ENCODE data around the gene MAB21L4. TPM values are rescaled to one million over a fixed set of nuclear protein-coding genes. Genes with fewer than 3 reads are reported as not detected.

Gene MAB21L4
- total RNA-seq, 4 donors from 2014 or later = 0.83 TPM; not detected in 3

GRCh38 chr2:240858871-240859270 is 37.1 kb downstream of the MAB21L4 start:
- intact Hi-C loops (cut with DNase I) = no loop called here

DNA sequence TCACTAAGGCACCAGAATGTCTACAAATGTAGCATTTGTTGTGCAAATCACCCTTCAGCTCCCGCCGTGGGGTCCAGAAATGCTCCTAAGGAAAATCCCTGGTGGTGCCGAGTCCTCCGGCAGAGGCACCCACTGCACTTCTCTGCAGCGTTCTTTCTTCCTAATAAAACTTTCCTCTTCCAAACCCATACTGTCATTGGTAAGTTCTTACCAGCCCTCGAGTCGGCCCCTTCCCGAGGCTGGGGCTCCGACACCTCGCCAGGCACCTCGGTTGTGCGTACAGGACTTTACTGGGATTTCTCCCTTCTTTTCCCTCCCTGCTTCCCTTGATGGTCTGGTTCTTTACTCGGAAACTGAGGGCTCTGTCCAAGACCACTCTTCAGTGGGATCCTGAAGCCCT is 37.6 kb downstream of the MAB21L4 start:
- Histone ChIP-seq H3K36me3 (no peaks in the 10 kb centered on the region), H3K4me3 (no peak overlapping the region), H3K9me3 (no peaks in the 10 kb centered on the region), H3K27me3 (peaks cover 0 to 26% (median 0%) of the 10 kb centered on the region in 4 donors), H3K4me1 (no peaks in the 10 kb centered on the region), H3K27ac (replicated peaks in 1 of 4) (no peak overlapping the region)
- DNase-seq (ENCODE audit: extremely low spot score) = no peak
- intact Hi-C loops (cut with DNase I) = no loop called here
- 89% methylated on average over 13 of the region's 13 CpGs for WGBS
- TF ChIP-seq EP300 (IDR thresholded peaks at IDR 0.05) (no peak), POLR2AphosphoS5 (IDR thresholded peaks at IDR 0.05) (no peak)
- TF ChIP-seq, protein P1, sequence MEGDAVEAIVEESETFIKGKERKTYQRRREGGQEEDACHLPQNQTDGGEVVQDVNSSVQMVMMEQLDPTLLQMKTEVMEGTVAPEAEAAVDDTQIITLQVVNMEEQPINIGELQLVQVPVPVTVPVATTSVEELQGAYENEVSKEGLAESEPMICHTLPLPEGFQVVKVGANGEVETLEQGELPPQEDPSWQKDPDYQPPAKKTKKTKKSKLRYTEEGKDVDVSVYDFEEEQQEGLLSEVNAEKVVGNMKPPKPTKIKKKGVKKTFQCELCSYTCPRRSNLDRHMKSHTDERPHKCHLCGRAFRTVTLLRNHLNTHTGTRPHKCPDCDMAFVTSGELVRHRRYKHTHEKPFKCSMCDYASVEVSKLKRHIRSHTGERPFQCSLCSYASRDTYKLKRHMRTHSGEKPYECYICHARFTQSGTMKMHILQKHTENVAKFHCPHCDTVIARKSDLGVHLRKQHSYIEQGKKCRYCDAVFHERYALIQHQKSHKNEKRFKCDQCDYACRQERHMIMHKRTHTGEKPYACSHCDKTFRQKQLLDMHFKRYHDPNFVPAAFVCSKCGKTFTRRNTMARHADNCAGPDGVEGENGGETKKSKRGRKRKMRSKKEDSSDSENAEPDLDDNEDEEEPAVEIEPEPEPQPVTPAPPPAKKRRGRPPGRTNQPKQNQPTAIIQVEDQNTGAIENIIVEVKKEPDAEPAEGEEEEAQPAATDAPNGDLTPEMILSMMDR (IDR thresholded peaks at IDR 0.05) = no peak

More at GRCh38 chr2:240858871-240859270, 37.1 kb downstream of the MAB21L4 start:
- WGBS = 89% methylated on average over 10 of the region's 10 CpGs
- Histone ChIP-seq H3K27me3 (peaks cover 0 to 26% (median 0%) of the 10 kb centered on the region in 4 donors), H3K36me3 (no peaks in the 10 kb centered on the region), H3K9me3 (no peaks in the 10 kb centered on the region), H3K4me1 (no peaks in the 10 kb centered on the region), H3K27ac (replicated peaks in 1 of 4) (no peak overlapping the region), H3K4me3 (no peak overlapping the region)
- no peak for DNase-seq (ENCODE audit: extremely low spot score)
- TF ChIP-seq EP300 (IDR thresholded peaks at IDR 0.05) (no peak), POLR2A (IDR thresholded peaks at IDR 0.05; ENCODE audit: low read depth) (no peak), POLR2AphosphoS5 (IDR thresholded peaks at IDR 0.05) (no peak)
- TF ChIP-seq, protein P1 (IDR thresholded peaks at IDR 0.05) = no peak

GRCh38 chr2:240857039-240858008 is 38.6 kb downstream of the MAB21L4 start:
- Histone ChIP-seq H3K27ac (replicated peaks in 1 of 4) (no peak overlapping the region), H3K4me3 (no peak overlapping the region), H3K36me3 (no peaks in the 10 kb centered on the region), H3K4me1 (no peaks in the 10 kb centered on the region), H3K9me3 (no peaks in the 10 kb centered on the region), H3K27me3 (peaks cover 0 to 34% (median 0%) of the 10 kb centered on the region in 4 donors)
- TF ChIP-seq POLR2AphosphoS5 (IDR thresholded peaks at IDR 0.05) (no peak), EP300 (IDR thresholded peaks at IDR 0.05) (no peak), POLR2A (IDR thresholded peaks at IDR 0.05; ENCODE audit: low read depth) (no peak)
- TF ChIP-seq, protein P1 (IDR thresholded peaks at IDR 0.05) = no peak
- 75% methylated on average over 20 of the region's 21 CpGs for WGBS
- intact Hi-C loops (cut with DNase I) = no loop called here
- no peak for DNase-seq (ENCODE audit: extremely low spot score)

GRCh38 chr2:240856151-240856980 is 39.6 kb downstream of the MAB21L4 start:
- WGBS = 85% methylated on average over 14 of the region's 21 CpGs
- Histone ChIP-seq H3K36me3 (no peaks in the 10 kb centered on the region), H3K4me1 (no peaks in the 10 kb centered on the region), H3K9me3 (no peaks in the 10 kb centered on the region), H3K4me3 (no peak overlapping the region), H3K27ac (replicated peaks in 1 of 4) (no peak overlapping the region), H3K27me3 (peaks cover 0 to 41% (median 2%) of the 10 kb centered on the region in 4 donors)
- no peak for DNase-seq (ENCODE audit: extremely low spot score)
- intact Hi-C loops (cut with DNase I) = no loop called here
- TF ChIP-seq, protein P1 (IDR thresholded peaks at IDR 0.05) = no peak
- no peak for TF ChIP-seq EP300 (IDR thresholded peaks at IDR 0.05)
- TF ChIP-seq POLR2AphosphoS5 (IDR thresholded peaks at IDR 0.05) = no peak
- TF ChIP-seq POLR2A (IDR thresholded peaks at IDR 0.05; ENCODE audit: low read depth) = no peak

Data from esophagus muscularis mucosa (tissue), 4 donors.